GM23248 (cell line): ENCODE data around the gene SAP30BP.

Experiments used
- EZH2 ChIP-seq: fragments of 200-600 bp; sonication (generic); IDR thresholded peaks from 2 replicates; pipeline ENCODE4 v1.6.1; 2018; ENCODE audit warnings: antibody characterized with exemption, mild to moderate bottlenecking; ENCODE audit not compliant: insufficient read depth, poor library complexity, severe bottlenecking
- EZH2phosphoT487 ChIP-seq: fragments of 200-600 bp; sonication (generic); IDR thresholded peaks from 2 replicates; pipeline ENCODE4 v1.6.1; 2018; ENCODE audit warnings: antibody characterized with exemption, moderate library complexity, mild to moderate bottlenecking, low read depth; ENCODE audit not compliant: insufficient read depth

DNA sequence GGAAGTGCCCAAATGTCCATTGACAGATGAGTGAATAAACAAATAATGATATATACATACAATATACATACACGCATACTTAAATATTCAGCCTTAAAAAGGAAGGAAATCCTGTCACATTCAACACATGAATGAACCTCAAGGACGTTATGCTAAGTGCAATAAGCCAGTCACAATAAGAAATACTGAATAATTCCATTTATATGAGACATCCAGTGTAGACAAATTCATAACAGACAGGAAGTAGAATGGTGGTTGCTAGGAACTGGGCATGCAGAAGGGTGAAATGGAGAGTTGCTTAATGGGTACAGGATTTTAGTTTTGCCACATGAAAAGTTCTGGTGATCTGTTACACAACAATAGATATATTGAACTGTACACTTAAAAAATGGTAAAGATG, 45.3 kb downstream of the SAP30BP start:
- TF ChIP-seq EZH2phosphoT487, result no peak
- no peak for TF ChIP-seq EZH2
